Pons (tissue), 1 donor: ENCODE data around the gene TLCD3B.

Experiments
- DNase-seq: peaks from one replicate; pipeline ENCODE4 v3.0.0-alpha.2; 2016; ENCODE audit warnings: low spot score

TLCD3B gene

GRCh38 chr16:29988346-29989075 is 42.6 kb downstream of the TLCD3B start:
- no peak for DNase-seq

- no peak for DNase-seq
Measured at GRCh38 chr16:29987371-29988085, 43.5 kb downstream of the TLCD3B start.

GRCh38 chr16:29986931-29987330 is 44.1 kb downstream of the TLCD3B start:
- no peak for DNase-seq

GRCh38 chr16:29986231-29986630 is 44.8 kb downstream of the TLCD3B start:
- no peak for DNase-seq

- no peak for DNase-seq
Measured at GRCh38 chr16:29985271-29985811, 45.7 kb downstream of the TLCD3B start.

- no peak for DNase-seq
Measured at GRCh38 chr16:29984764-29985147, 46.3 kb downstream of the TLCD3B start.

GRCh38 chr16:29984137-29984763 is 46.8 kb downstream of the TLCD3B start:
- no peak for DNase-seq

- DNase-seq, result no peak
Measured at GRCh38 chr16:29983420-29984136, 47.5 kb downstream of the TLCD3B start.

- DNase-seq, result no peak
Measured at GRCh38 chr16:29982560-29983419, 48.3 kb downstream of the TLCD3B start.

- DNase-seq, result no peak
Measured at GRCh38 chr16:29978564-29979270, 52.4 kb downstream of the TLCD3B start.

- no peak for DNase-seq
Measured at GRCh38 chr16:29978081-29978480, 53.0 kb downstream of the TLCD3B start.

- DNase-seq, result no peak
Measured at GRCh38 chr16:29977063-29977825, 53.8 kb downstream of the TLCD3B start.

GRCh38 chr16:29975811-29976511 is 55.1 kb downstream of the TLCD3B start:
- no peak for DNase-seq

- DNase-seq, result no peak
Measured at GRCh38 chr16:29975134-29975538, 55.9 kb downstream of the TLCD3B start.
